Activated T-cell treated with anti-CD3 and anti-CD28 coated beads, Interleukin-2, amount 50 U/mL, for 72 hours (primary cell): ENCODE data around the gene GRID2. TPM values are rescaled to one million over a fixed set of nuclear protein-coding genes. Genes with fewer than 3 reads are reported as not detected.
"Not testable (repeated sequence)": the region's sequence is repeated elsewhere in the genome, so short reads cannot be mapped to it uniquely, and the experiment has no call there.

Experiments
- ATAC-seq, 2 donors: fragments of 150-1000 bp; cut with Tn5 transposase; replicated peaks in 1 of 2; 2 replicates each; pipeline ENCODE4 v1.10.0; 2021; ENCODE audit warnings: moderate library complexity in 2 of 2, mild to moderate bottlenecking in 1 of 2
- DNase-seq, 2 donors: peaks; one replicate each; pipeline ENCODE4 v3.0.0; 2021 to 2022; ENCODE audit warnings: mixed read lengths in 1 of 2
- H3K27ac Mint-ChIP-seq: one replicate; pipeline ENCODE4 v1.8.0; 2022; ENCODE audit warnings: mild to moderate bottlenecking, moderate library complexity, mixed read lengths
- H3K27me3 Mint-ChIP-seq: one replicate; pipeline ENCODE4 v1.8.0; 2022; ENCODE audit warnings: low read depth, mixed read lengths
- H3K36me3 Mint-ChIP-seq, 2 donors: one replicate each; pipeline ENCODE4 v1.8.0; 2022; ENCODE audit warnings: mixed read lengths in 2 of 2, mild to moderate bottlenecking in 1 of 2; ENCODE audit not compliant: insufficient read depth in 2 of 2
- H3K4me1 Mint-ChIP-seq: one replicate; pipeline ENCODE4 v1.8.0; 2022; ENCODE audit warnings: low read depth, mixed read lengths
- H3K4me3 Mint-ChIP-seq, 2 donors: one replicate each; pipeline ENCODE4 v1.8.0; 2022; ENCODE audit warnings: mild to moderate bottlenecking in 2 of 2, mixed read lengths in 2 of 2, moderate library complexity in 2 of 2
- H3K9me3 Mint-ChIP-seq, 2 donors: one replicate each; pipeline ENCODE4 v1.8.0; 2022; ENCODE audit warnings: mixed read lengths in 2 of 2
- total RNA-seq, 2 donors: library from RNA; stranded (reverse); gene quantifications; one replicate each; pipeline ENCODE4 v1.2.3, GENCODE V29; 2022

GRID2 gene
- total RNA-seq, 2 donors from 2014 or later = not detected

DNA sequence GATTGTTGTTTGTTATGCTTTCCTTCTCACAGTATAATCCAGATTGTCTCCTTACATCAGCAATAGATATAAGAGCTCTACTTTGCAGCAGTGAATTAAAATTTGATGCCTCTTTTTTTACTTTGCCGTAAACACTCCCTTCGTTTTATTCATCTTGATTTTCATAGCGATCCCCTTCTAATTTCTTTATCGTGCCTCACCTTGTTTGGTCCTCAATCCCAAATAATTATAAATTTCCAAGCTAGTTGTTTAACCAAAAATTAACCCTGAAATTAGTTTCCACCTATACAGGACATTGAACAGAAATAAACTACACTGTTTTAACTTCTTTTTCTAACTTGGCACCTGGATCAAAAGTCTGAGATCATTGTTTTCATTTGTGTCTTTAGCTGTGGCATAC is 35.1 kb upstream of the GRID2 start:
- Mint-ChIP-seq H3K27me3 (no peaks in the 10 kb centered on the region), H3K4me3 (no peak overlapping the region), H3K4me1 (no peaks in the 10 kb centered on the region), H3K36me3 (no peaks in the 10 kb centered on the region), H3K9me3 (peaks cover 0 to 3% of the 10 kb centered on the region in 2 donors), H3K27ac (no peak overlapping the region)
- no peak for ATAC-seq
- no peak for DNase-seq

DNA sequence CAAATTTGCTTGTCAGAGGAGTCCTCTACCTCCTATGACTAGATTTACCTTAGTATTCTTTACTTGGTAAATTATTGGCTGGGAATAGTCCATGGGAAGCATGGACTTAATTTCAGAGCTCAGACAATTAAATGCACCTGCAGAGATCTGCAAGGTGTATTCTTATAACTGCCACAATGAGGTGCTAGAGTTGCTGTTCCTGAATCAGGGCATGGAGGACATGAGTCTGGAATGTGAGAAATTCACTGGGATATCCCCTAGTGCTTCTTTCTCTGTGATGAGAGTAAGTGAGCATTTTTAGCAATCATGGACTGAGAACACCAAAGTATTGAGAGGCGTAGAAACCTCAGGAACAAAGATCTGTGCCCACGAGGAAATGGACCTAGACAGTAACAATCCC is 32.9 kb upstream of the GRID2 start:
- no peaks in the 10 kb centered on the region for H3K27me3 Mint-ChIP-seq
- ATAC-seq (no peak), DNase-seq (no peak)
- no peak overlapping the region for H3K27ac Mint-ChIP-seq
- no peaks in the 10 kb centered on the region for H3K4me1 Mint-ChIP-seq
- no peak overlapping the region for H3K4me3 Mint-ChIP-seq
- peaks cover 0 to 3% of the 10 kb centered on the region in 2 donors for H3K9me3 Mint-ChIP-seq
- H3K36me3 Mint-ChIP-seq = no peaks in the 10 kb centered on the region

DNA sequence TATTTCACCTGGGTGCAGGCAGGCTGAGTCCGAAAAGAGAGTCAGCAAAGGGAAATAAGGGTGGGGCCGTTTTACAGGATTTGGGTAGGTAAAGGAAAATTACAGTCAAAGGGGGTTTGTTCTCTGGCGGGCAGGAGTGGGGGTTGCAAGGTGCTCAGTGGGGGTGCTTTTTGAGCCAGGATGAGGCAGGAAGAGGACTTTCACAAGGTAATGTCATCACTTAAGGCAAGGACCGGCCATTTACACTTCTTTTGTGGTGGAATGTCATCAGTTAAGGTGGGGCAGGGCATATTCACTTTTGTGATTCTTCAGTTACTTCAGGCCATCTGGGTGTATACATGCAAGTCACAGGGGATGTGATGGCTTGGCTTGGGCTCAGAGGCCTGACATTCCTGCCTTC is 32.2 kb upstream of the GRID2 start:
- H3K36me3 Mint-ChIP-seq, H3K27me3 Mint-ChIP-seq, H3K9me3 Mint-ChIP-seq, H3K4me1 Mint-ChIP-seq, DNase-seq, ATAC-seq, H3K4me3 Mint-ChIP-seq, H3K27ac Mint-ChIP-seq: not testable (repeated sequence)

DNA sequence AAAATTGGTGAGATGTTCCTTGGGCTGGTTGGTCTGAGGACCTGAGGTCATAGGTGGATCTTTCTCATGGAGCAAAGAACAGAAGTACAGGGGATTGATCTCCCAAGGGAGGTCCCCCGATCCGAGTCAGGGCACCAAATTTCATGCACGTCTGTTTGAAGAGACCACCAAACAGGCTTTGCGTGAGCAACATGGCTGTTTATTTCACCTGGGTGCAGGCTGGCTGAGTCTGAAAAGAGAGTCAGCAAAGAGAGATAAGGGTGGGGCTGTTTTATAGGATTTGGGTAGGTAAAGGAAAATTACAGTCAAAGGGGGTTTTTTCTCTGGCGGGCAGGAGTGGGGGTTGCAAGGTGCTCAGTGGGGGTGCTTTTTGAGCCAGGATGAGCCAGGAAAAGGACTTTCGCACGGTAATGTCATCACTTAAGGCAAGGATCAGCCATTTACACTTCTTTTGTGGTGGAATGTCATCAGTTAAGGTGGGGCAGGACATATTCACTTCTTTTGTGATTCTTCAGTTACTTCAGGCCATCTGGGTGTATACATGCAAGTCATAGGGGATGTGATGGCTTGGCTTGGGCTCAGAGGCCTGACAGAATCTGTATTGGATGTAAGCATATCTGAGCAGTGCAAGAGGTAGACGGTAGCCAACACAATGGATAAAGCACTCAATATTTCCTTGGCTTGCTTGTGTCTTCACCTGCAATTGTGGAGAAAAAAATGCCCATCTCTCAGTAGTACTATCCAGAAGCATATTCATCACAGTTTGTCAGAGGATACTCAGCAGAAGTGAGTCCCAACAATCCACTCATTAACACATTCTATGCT is 26.5 kb upstream of the GRID2 start:
- ATAC-seq, H3K36me3 Mint-ChIP-seq, H3K9me3 Mint-ChIP-seq, H3K27ac Mint-ChIP-seq, H3K27me3 Mint-ChIP-seq, H3K4me3 Mint-ChIP-seq, DNase-seq, H3K4me1 Mint-ChIP-seq: not testable (repeated sequence)

DNA sequence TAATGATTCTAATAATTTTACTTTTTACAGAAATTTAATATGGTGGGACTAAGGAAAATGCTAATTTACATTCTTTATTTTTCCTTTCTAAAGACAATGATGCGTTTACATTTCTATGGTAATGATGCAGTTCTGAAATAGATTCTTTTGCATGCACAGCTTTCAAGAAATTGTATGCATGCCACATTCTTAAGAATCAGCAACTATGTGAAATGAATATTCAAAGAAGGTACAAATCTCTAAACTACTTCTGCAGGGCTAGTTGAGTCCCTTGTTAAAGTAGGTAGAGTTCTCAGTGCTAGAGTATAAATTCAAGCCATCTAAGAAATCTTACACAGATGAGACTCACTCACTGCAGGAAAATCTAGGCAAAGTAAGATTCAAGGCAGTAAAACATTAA is 24.5 kb upstream of the GRID2 start:
- ATAC-seq (no peak), DNase-seq (no peak)
- no peak overlapping the region for H3K4me3 Mint-ChIP-seq
- no peaks in the 10 kb centered on the region for H3K4me1 Mint-ChIP-seq
- H3K27ac Mint-ChIP-seq = no peak overlapping the region
- no peaks in the 10 kb centered on the region for H3K36me3 Mint-ChIP-seq
- no peaks in the 10 kb centered on the region for H3K27me3 Mint-ChIP-seq
- peaks cover 0 to 4% of the 10 kb centered on the region in 2 donors for H3K9me3 Mint-ChIP-seq

- Mint-ChIP-seq H3K4me3 (no peak overlapping the region), H3K36me3 (no peaks in the 10 kb centered on the region), H3K4me1 (no peaks in the 10 kb centered on the region), H3K27ac (no peak overlapping the region), H3K27me3 (peaks cover 9% of the 10 kb centered on the region), H3K9me3 (peaks cover 0 to 3% of the 10 kb centered on the region in 2 donors)
- ATAC-seq (no peak), DNase-seq (no peak)
These were observed 4.6 kb upstream of the GRID2 start for GRCh38 chr4:92299152-92299551.

DNA sequence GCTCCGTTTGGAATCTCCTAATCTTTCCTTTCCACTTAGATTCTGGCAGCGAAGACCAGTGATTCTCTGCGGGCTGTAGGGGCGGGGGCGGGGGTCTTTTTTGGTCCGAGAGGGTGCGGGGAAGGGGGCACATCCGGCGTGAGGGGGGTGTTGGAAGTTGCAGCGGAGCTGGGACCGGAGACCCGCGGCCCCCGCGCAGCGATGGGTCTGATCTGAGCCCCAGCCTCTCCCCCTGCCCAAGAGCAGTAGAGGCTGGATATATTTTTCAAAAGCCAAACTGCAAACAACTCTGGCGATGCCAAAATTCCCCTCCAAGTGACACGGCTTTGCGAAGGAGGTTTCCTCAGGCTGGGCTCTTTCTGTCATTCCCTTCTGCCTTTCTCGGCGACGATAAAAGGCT is 355 bp downstream of the GRID2 start:
- no peak overlapping the region for H3K27ac Mint-ChIP-seq
- peaks cover 33% of the 10 kb centered on the region for H3K27me3 Mint-ChIP-seq
- H3K4me1 Mint-ChIP-seq = peaks cover 8% of the 10 kb centered on the region
- DNase-seq = no peak
- no peaks in the 10 kb centered on the region for H3K9me3 Mint-ChIP-seq
- no peak for ATAC-seq
- no peak overlapping the region for H3K4me3 Mint-ChIP-seq
- H3K36me3 Mint-ChIP-seq = peaks cover 0 to 4% of the 10 kb centered on the region in 2 donors

- Mint-ChIP-seq H3K4me1 (peaks cover 8% of the 10 kb centered on the region), H3K36me3 (peaks cover 0 to 4% of the 10 kb centered on the region in 2 donors), H3K27ac (no peak overlapping the region), H3K9me3 (no peaks in the 10 kb centered on the region), H3K4me3 (peak overlapping the region in 1 of 2 donors; percentile 15), H3K27me3 (peaks cover 33% of the 10 kb centered on the region)
- no peak for ATAC-seq
- no peak for DNase-seq
These were observed 840 bp downstream of the GRID2 start for GRCh38 chr4:92304606-92305005.

DNA sequence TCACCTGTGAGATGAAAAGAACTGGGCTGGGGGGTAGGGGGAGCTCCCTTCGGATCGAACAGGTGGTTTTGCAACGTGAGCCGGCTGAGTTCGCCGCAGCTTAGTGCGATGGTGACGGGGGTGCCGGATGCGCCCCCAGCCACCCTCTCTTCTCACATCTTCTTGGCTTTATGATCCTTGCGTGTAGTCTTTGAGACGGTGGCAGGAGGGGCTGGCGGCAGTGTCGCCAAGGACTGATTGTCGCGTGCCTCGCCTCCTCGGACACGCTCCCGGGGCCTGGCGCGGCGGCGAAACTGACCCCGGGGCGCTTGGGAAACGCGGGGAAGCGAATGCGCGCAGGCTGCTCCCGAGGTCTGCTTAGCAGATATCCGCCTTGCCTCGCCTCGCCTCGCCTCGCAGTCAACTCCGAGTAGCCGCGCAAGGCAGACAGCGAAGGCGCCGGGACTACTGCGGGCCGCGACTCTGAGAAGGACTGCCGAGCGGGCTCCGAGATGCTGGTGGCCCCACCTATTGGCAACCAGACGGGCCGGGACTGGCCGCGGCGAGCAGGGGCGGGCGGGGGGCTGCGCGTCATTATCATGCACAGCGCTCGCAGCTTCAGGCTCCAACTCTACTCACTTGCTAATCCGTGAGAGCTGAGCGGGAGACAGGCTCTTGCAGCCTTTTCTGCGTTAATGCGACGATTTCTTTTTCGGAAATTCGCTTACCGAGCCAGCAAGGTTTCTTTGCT is 1.5 kb downstream of the GRID2 start:
- DNase-seq = no peak
- H3K4me3 Mint-ChIP-seq = peak overlapping the region; percentile 15 to 47

DNA sequence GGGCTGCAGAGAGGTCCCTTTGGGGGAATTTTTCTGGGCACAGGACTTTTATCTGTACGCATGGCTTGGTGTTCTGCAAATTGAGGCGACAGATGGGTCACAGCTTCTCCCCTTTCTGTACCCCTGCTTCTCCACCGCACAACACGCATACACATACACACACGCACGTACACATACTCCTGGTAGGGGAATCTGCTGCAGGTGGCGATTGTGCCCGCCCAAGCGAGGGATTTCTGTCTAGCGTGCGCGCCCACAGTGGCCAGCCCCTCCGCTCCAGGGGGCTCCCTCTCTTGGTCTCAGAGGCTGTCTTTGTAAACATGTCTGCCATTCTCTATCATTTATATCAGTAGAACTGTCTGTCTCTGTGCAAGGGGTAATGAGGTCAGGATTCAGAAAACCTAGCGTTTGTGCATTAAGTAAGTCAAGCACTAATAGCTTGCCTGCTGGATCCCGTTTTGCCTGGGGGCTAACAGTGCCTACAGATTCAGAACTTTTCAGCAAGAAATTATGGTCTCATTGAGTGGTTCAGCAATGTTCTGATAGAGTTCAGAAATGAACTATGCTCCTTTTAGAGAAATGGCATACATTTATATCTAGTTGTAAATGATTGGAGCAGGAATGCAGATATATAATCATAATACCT is 2.2 kb downstream of the GRID2 start:
- Mint-ChIP-seq H3K27me3 (peaks cover 33% of the 10 kb centered on the region), H3K9me3 (no peaks in the 10 kb centered on the region)

More for the DNA sequence above, 1.5 kb downstream of the GRID2 start:
- no peak overlapping the region for H3K27ac Mint-ChIP-seq
- H3K9me3 Mint-ChIP-seq = no peaks in the 10 kb centered on the region
- peaks cover 0 to 4% of the 10 kb centered on the region in 2 donors for H3K36me3 Mint-ChIP-seq
- peaks cover 33% of the 10 kb centered on the region for H3K27me3 Mint-ChIP-seq
- peaks cover 8% of the 10 kb centered on the region for H3K4me1 Mint-ChIP-seq
- no peak for ATAC-seq

DNA sequence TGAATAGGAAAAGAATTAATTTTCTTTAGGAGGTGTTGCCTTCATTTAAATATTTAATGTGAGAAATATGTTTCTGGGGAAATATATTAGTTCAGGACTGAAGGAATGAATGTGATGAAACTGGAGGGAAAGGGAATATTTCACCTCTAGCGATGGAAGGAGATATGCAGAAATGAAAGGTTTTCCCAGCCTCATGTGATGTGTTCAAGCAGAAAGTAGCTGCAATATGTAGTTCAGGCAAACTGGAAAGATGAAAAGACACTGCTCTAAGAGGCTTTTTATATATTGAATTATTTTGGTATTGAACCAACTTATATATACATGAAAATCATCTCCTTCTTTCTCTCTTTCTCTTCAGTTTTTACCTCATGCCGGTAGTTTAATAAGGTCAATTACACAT is 3.4 kb downstream of the GRID2 start:
- peaks cover 0 to 4% of the 10 kb centered on the region in 2 donors for H3K36me3 Mint-ChIP-seq
- H3K4me3 Mint-ChIP-seq = no peak overlapping the region
- no peak overlapping the region for H3K27ac Mint-ChIP-seq
- H3K27me3 Mint-ChIP-seq = peaks cover 30% of the 10 kb centered on the region
- H3K4me1 Mint-ChIP-seq = peaks cover 8% of the 10 kb centered on the region
- DNase-seq (no peak), ATAC-seq (no peak)
- peaks cover 0 to under 1% of the 10 kb centered on the region in 2 donors for H3K9me3 Mint-ChIP-seq

More for the DNA sequence above, 2.2 kb downstream of the GRID2 start:
- Mint-ChIP-seq H3K4me3 (no peak overlapping the region), H3K27ac (no peak overlapping the region), H3K36me3 (peaks cover 0 to 4% of the 10 kb centered on the region in 2 donors), H3K4me1 (peaks cover 8% of the 10 kb centered on the region)
- DNase-seq (no peak), ATAC-seq (no peak)

GRCh38 chr4:92307866-92308265 is 4.1 kb downstream of the GRID2 start:
- H3K4me1 Mint-ChIP-seq = peaks cover 8% of the 10 kb centered on the region
- peaks cover 0 to 4% of the 10 kb centered on the region in 2 donors for H3K36me3 Mint-ChIP-seq
- no peak overlapping the region for H3K27ac Mint-ChIP-seq
- no peak for ATAC-seq
- H3K4me3 Mint-ChIP-seq = no peak overlapping the region
- peaks cover 0 to 1% of the 10 kb centered on the region in 2 donors for H3K9me3 Mint-ChIP-seq
- no peak for DNase-seq
- peaks cover 24% of the 10 kb centered on the region for H3K27me3 Mint-ChIP-seq

- no peak for DNase-seq
- H3K36me3 Mint-ChIP-seq = no peaks in the 10 kb centered on the region
- peaks cover 2 to 3% of the 10 kb centered on the region in 2 donors for H3K9me3 Mint-ChIP-seq
- ATAC-seq = no peak
- H3K27me3 Mint-ChIP-seq = no peaks in the 10 kb centered on the region
- no peak overlapping the region for H3K4me3 Mint-ChIP-seq
- no peaks in the 10 kb centered on the region for H3K4me1 Mint-ChIP-seq
- no peak overlapping the region for H3K27ac Mint-ChIP-seq
These were observed 13.3 kb downstream of the GRID2 start for GRCh38 chr4:92317047-92317446.
